ENCODE data around the gene ZNF593.

GRCh38 chr1:26122988-26123973 lies 46.4 kb upstream of the ZNF593 start:
- TF ChIP-seq CTCF (conservative IDR thresholded peaks at IDR 0.05 in 1 of 2, IDR thresholded peaks at IDR 0.05 in 1 of 2; ENCODE audit: extremely low read depth in 1 of 2, insufficient read depth in 1 of 2, low read depth in 1 of 2, low read length in 2 of 2) (no peak), EZH2 (IDR thresholded peaks at IDR 0.05; ENCODE audit: borderline replicate concordance, low read length) (no peak)
